Measurements from ENCODE around the gene SDSL.

Gene SDSL

DNA sequence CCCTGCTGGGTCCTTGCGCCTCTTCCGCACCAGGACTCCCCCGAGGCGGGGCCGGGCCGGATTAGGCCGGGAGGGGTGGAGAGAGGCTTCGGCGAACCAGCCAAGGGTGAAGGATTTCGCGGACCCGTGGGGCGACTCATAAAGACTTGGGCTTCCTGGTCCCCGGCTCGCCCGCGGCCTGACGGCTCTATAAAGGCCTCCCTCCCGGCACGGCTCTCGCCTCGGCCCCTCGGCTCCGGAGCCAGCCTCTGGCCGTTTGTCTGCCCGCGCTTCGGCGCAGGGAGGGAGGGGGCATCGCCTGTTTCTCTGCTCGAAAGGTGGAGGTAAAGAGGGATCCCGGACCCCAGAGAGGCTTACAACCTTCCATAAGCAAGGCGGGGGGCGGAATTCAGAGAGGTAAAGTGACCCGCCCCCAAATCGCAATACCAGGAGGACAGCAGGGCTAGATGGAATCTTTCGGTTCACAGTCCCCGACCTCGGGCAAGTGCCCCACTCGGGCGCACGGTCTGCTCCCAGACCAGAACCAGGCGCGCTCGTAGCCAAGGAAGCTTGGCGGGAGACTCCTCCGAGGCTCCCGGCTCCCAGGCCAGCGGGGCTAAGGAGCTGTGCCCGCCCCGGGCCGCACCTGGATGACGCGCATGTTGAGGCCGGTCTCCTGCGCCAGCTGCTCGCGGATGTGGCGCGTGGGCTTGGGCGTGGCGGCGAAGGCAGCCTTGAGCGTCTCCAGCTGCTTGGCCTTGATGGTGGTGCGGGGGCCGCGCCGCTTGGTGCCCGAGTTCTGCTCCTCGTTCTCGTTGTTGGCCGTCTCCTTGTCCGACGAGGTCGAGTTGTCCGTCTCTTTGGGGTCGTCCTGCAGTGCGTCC lies 45.6 kb downstream of the SDSL start:
- DNase-seq (ENCODE audit: low read depth, low spot score), result no peak

DNA sequence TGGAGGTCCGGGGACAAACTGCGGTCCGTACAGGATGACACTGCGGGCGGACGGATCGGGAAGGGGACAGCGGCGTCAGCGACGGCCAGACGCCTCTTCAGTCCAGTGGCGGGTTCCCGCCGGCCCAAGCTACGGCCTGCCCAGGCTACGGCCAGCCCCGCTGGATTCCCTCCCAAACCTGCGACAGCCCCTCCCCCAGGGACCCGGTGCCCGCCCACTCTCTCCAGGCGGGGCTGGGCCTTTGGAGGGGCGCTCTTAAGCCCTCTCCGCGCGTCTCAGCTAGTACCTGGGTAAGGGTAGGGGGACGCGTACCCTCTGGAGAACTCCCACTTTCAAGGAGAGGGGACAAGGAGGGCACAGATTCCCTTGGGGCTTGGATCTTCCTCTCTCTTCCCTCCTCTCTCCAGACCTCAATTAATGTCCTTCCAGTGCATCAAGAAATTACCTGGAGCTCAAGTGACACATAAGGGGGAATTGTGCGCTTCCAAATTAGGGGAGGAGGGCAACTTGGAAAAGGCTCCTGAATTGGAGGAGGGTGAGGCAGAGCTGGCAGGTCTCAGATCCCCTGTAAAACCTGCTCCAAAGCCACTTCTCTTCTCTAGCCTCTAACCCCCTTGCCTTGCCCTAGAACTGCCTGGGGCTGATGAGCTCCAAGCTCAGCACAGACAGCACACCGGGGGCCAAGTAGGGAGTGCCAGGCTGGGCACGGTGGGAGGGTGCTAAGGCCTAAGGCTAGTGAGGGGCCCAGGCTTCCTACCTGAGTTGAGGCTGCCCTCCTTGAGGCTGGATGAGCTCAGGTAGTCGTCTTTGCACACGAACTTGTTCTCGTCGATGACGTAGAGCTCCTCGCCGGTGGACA lies 46.4 kb downstream of the SDSL start:
- DNase-seq (ENCODE audit: low read depth, low spot score), result no peak

DNA sequence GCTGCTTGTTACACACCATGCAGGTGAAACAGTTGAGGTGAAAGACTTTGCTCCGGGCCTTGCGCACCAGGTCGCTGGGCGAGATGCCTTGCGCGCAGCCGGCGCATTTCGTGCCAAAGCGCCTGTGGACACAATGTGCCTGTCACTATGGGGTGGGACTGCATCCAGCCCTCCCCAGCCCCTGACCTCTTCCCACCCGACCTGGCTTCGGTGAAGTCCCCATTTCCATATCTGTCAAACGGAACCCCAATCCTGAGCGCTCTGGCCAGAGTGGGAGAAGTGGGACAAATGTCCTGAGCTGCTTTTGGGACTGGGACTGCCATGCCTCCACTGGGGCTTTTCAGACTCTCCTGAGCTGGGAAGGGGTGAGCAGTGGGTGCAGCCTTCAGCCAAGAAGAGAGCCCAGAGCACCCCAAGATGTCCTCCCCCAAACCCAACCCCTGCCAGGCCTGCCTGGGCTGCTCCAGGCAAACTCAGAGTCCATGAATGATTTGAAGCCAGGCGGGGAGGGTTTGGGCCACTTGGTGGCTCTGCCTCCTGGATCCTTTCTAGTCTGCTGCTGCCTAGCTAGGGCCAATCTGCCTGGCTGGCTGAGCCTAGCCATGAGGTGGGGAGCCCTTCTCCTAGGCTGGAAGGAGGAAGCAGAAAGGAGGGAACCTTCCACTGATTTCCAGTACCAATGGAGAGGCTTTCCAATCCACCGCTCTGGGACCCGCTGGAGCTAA lies 47.2 kb downstream of the SDSL start:
- DNase-seq (ENCODE audit: low read depth, low spot score), result no peak

- DNase-seq (ENCODE audit: low read depth, low spot score), result no peak
Measured at GRCh38 chr12:113469949-113470743, 48.0 kb downstream of the SDSL start.

DNA sequence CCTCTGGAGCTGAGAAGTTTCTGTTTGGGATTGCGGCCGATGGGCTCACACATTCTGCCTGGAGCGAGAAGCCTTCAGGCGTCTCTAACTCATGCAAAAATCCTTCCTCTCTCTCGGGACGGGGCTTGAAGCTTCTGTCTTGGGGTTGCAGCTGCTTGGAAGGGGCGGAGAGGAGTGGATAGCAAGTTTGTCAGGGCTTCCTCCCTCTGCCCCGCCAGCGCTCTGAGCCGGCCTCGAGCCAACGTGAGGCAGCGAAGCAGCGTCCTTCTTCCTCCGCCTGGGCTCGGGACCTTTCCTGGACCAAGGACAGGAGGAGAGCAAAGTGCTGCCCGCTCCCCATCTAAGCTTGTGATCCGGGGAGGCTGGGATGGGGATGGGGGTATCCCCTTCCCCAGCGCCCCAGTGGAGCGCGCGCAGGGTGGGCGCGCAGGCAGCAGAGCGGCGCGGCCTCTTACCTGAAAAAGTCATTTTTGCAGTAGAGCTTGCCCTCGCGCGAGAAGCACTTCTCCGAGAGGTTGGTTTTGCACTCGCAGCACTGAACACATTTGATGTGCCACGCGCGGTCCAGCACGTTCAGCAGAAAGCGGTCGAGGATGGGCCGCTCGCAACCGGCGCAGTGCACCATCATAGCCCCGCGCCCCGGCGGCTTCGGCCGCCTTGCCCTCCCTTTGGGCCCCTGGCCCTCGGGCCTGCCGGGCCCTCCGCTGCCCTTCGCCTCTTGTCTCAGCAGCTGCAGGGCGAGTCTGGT lies 48.9 kb downstream of the SDSL start:
- DNase-seq (ENCODE audit: low read depth, low spot score), result no peak

- DNase-seq (ENCODE audit: low read depth, low spot score), result no peak
Measured at GRCh38 chr12:113471619-113472171, 49.5 kb downstream of the SDSL start, which contains the start of gene LHX5. Gene LHX5, minus strand, starts transcription at chr12:113471871. Its CDS starts 373 bp downstream, at chr12:113471498.

DNA sequence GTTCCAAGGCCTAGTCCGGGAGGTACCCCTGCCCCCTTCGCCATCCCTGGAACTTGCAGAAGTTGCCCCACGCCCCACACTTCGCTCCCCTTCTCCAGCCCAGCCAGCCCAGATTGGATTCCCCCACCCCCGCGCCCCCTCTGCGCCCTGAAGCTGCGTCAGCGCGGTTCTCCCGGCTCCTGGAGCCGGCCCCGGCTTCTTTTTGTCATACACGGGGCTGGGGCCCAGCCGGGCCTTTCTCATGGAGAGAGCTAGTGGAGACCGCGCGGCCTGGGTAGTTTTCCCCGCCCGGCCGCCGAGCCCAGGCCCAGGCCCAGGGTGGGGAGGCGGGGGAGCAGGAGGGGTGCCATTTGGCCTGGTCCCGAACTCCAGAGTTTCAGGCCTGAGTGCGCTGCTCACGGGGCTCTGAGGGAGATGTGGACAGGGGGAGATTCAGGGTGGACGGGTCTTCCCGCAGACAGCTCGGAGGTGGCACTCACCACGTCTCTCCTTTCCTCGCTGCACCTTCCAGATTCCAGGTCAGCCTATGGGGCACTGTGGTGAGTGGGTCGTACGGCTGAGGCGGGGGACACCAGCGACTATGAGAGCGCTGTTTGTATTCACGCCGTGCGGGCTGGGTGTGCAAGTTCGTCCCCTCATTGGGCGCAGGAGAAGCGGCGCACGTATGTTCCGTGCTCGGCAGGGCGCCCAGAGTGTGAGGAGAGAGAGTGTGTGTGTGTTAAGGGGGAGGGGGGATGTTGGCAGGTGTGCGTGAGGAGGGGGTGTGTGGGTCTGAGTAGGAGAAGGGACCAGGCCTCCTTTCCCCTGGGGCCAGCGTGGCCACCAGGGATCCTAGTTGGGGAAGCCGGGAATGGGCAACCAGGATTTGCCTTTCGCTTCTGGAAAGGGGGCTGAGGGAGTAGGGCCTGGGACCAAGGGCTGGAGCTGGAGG lies 50.3 kb downstream of the SDSL start:
- no peak for DNase-seq (ENCODE audit: low read depth, low spot score)

DNA sequence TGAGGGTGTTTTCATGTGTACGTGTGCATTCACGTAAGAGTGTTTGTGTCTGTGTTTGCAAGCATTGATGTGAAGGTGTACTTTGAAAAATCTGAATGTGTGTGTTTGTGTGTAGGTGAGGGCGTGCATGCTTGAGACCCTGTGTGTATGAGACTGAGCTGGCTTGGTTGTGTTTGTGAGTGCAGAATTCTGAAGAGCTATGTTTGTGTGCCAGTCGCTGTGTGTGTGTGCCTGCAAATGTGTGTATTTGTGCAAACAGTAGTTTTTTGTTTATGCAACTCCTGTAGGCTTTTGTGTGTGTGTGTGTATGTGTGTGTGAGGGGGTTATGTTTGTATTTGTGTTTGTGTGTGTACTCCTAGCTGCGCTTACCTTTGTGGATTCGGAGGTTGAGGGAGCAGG lies 51.2 kb downstream of the SDSL start:
- DNase-seq (ENCODE audit: low read depth, low spot score), result no peak

- no peak for DNase-seq (ENCODE audit: low read depth, low spot score)
Measured at GRCh38 chr12:113473942-113474341, 51.8 kb downstream of the SDSL start.

DNA sequence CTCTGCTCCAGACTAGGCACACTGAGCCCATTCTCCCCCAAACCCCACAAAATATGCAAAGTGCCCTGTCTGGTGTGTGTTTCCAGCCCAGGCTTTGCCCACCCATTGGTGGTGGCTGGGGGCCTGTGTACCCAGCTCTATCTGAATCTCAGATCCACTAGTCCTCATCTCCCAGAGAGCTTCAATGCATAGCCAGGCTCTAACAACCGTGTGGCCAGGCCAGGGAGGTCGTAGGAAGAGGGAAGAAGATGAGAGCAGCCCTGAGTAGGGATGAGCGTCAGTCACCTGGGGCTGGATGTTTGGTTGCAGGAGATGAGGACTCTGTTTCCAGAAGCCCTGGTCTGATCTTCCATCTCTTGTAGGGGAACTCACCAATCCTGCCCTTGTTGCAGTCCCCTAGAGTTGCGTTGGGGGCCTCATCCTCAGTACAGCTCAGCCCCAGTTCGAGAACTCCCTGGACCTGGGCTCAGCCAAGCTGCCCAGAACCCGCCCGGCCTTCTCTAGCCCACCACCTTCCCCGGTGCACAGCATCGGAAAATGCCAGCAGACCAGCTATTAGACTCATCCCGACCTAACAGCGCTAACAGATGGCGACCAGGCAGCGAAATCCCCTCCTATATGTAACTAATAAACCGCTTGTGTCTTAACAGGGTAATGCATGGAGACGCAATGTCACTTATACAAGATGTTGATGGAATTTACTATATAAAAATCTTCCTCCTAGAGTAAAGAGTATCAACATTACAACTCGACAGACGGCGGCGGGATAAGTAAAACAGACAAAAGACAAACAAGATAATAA lies 52.7 kb downstream of the SDSL start:
- no peak for DNase-seq (ENCODE audit: low read depth, low spot score)

DNA sequence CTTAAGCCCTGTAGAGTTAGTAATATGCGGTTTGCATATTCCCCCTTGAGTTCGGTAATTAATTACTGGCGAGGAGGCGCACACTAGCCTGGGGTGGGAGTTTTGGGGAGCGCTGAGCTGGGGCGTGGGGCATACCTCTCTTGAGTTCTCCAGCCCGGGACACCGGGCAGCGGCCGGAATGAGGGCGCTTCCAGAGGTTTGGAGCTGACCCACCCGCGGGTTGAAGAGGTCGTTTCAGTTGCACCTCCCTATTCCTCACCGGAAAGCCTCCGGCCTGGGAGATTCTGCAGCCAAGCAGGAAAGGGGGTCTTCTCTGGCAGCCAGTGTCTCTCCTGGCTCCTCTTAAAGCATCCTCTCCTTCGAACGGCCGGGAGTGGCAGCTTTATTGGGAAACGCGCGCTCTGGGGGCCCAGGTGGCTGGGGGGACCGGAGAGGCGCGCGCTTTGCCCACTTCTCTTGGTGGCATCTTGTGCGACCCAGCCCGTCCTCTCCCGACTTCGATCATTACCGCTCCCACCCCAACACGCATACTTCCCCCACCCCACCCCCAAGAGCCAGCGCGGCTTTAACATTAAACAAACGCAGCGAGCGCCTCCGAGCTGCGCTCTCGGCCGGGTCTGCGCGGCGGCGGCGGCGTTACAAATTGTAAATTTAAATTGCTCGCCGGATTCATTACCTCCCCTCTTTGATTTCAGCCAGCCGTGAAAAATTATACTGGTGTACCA lies 53.4 kb downstream of the SDSL start:
- DNase-seq (ENCODE audit: low read depth, low spot score), result no peak

- DNase-seq (ENCODE audit: low read depth, low spot score), result no peak
Measured at GRCh38 chr12:113476176-113476986, 54.2 kb downstream of the SDSL start.

DNA sequence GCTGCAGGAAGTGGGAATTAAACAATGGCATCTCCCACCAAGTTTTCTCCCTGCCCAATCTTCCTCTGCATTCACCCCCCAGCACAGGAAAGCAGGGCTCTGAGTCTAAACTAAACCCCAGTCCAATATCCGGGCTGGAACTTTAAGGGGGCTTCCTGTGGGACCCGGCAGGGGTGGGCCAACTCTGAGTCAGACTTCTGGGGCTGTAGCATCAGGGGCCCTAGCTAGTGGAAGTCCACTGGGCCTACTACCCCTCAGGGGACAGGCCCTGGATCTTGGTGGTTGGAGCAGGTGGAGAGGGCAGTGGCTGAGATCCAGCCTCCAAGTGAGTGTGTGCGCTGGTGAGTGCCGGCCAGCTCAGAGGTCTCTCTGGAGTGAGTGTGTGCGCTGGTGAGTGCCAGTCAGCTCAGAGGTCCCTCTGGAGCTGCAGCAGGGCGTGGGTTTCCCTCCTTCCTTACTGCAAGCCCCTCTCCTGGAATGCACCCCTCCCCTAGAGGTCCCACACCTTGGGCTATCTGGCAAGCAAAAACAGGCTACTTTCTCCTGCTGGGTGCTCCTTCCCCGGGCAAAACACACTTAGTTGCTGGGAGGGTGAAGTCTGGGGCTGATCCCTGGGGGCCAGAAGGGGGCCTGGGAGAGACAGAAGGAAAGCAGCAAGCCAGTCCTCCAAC lies 55.1 kb downstream of the SDSL start:
- DNase-seq (ENCODE audit: low read depth, low spot score), result no peak

GRCh38 chr12:113477842-113478215 lies 55.6 kb downstream of the SDSL start:
- no peak for DNase-seq (ENCODE audit: low read depth, low spot score)

GRCh38 chr12:113478351-113479011 lies 56.3 kb downstream of the SDSL start:
- no peak for DNase-seq (ENCODE audit: low read depth, low spot score)

- no peak for DNase-seq (ENCODE audit: low read depth, low spot score)
Measured at GRCh38 chr12:113479216-113479589, 57.0 kb downstream of the SDSL start.

All from iPS DF 19.7 (cell line).